ENCODE data around the gene HEATR3.

DNA sequence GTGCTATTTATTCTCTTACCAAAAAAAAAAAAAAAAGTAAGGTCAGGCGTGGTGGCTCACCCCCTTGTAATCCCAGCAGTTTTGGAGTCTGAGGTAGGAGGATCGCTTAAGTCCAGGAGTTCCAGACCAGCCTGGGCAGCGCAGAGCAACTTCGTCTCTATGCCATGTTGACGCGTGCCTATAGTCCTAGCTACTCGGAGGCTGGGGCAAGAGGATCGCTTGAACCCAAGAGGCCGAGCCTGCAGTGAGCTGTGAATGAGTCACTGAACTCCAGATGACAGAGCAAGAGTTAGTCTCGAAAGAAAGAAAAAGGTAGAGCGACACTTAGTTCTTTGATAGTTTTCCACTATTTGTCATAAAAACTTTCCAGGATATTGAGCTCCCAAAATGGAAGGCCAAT is 86.0 kb downstream of the HEATR3 start:
- TF ChIP-seq, protein P1, sequence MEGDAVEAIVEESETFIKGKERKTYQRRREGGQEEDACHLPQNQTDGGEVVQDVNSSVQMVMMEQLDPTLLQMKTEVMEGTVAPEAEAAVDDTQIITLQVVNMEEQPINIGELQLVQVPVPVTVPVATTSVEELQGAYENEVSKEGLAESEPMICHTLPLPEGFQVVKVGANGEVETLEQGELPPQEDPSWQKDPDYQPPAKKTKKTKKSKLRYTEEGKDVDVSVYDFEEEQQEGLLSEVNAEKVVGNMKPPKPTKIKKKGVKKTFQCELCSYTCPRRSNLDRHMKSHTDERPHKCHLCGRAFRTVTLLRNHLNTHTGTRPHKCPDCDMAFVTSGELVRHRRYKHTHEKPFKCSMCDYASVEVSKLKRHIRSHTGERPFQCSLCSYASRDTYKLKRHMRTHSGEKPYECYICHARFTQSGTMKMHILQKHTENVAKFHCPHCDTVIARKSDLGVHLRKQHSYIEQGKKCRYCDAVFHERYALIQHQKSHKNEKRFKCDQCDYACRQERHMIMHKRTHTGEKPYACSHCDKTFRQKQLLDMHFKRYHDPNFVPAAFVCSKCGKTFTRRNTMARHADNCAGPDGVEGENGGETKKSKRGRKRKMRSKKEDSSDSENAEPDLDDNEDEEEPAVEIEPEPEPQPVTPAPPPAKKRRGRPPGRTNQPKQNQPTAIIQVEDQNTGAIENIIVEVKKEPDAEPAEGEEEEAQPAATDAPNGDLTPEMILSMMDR (IDR thresholded peaks at IDR 0.05; ENCODE audit: low read length): no peak
- TF ChIP-seq EZH2 (IDR thresholded peaks at IDR 0.05; ENCODE audit: borderline replicate concordance, low read length): no peak
